ENCODE data around the gene UBTF. TPM values are rescaled to one million over a fixed set of nuclear protein-coding genes. Genes with fewer than 3 reads are reported as not detected.

UBTF gene
- total and polyA plus RNA-seq, 2 donors (not counting 1 experiment from before 2014, with no cell fraction given), result 43.1 to 179 TPM

DNA sequence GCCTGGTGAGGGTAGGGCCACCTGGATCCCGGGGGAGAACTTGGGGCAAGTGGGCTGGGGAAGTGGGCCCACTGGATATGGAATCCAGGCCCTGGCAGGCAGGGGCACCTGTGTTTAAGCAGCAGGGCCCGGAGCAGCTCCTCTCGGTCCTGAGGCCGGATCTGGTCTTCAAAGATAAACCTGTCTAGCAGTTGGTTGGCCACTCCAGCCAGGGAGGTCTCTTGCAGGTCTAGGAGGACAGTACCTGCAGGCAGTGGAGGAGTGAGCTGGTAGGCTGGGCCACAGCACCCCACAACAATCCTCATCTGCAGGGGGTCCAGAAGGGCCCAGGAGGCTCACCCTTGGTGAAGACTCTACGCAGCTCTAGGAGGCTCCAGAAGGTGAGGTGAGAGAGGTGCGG is 40.8 kb upstream of the UBTF start:
- TF ChIP-seq, protein P1, sequence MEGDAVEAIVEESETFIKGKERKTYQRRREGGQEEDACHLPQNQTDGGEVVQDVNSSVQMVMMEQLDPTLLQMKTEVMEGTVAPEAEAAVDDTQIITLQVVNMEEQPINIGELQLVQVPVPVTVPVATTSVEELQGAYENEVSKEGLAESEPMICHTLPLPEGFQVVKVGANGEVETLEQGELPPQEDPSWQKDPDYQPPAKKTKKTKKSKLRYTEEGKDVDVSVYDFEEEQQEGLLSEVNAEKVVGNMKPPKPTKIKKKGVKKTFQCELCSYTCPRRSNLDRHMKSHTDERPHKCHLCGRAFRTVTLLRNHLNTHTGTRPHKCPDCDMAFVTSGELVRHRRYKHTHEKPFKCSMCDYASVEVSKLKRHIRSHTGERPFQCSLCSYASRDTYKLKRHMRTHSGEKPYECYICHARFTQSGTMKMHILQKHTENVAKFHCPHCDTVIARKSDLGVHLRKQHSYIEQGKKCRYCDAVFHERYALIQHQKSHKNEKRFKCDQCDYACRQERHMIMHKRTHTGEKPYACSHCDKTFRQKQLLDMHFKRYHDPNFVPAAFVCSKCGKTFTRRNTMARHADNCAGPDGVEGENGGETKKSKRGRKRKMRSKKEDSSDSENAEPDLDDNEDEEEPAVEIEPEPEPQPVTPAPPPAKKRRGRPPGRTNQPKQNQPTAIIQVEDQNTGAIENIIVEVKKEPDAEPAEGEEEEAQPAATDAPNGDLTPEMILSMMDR (IDR thresholded peaks at IDR 0.05), result no peak
- no peak for TF ChIP-seq EZH2 (IDR thresholded peaks at IDR 0.05; ENCODE audit: borderline replicate concordance, insufficient read depth, low read depth, low read length, poor library complexity, severe bottlenecking)
- no peaks in the 10 kb centered on the region for H3K9me3 ChIP-seq (ENCODE audit: control extremely low read depth in 1 of 3, control insufficient read depth in 2 of 3, insufficient read depth in 1 of 3, low read length in 2 of 3)
- no peak for ATAC-seq (ENCODE audit: low read depth)
- no peak overlapping the region for H3K27ac Mint-ChIP-seq
- ChIA-PET POLR2A (no interaction called here), CTCF (no interaction called here)
- no peaks in the 10 kb centered on the region for H4K20me1 ChIP-seq (ENCODE audit: control insufficient read depth, insufficient read depth, low read length, poor library complexity, severe bottlenecking)
- H3K4me3 Mint-ChIP-seq, result no peak overlapping the region
- no peak for DNase-seq
- H3K4me1 Mint-ChIP-seq, result no peaks in the 10 kb centered on the region
- no peak overlapping the region for H3K4me2 ChIP-seq (replicated peaks; ENCODE audit: low read depth, low read length, poor library complexity, severe bottlenecking)
- no peaks in the 10 kb centered on the region for H3K79me2 ChIP-seq (ENCODE audit: control insufficient read depth, insufficient read depth, low read length)
- no peak overlapping the region for H3K4me3 ChIP-seq (ENCODE audit: control extremely low read depth in 1 of 5, extremely low read depth in 1 of 5, insufficient read depth in 1 of 5, low read depth in 2 of 5, low read length in 4 of 5)
- H3K36me3 ChIP-seq (replicated peaks in 1 of 2; ENCODE audit: control extremely low read depth in 1 of 2, control insufficient read depth in 1 of 2, extremely low read depth in 1 of 2, insufficient read depth in 2 of 2, low read length in 1 of 2), result no peaks in the 10 kb centered on the region
- peaks cover 6% of the 10 kb centered on the region for H3K27me3 Mint-ChIP-seq
- no peak overlapping the region for H3K27ac ChIP-seq (ENCODE audit: low read length in 2 of 2)
- WGBS (ENCODE audit: insufficient coverage), result 100% methylated on average over 4 of the region's 6 CpGs
- H3K9me3 Mint-ChIP-seq (ENCODE audit: insufficient read depth), result no peaks in the 10 kb centered on the region
- no peak overlapping the region for H3K9ac ChIP-seq (ENCODE audit: low read length)
- H3K27me3 ChIP-seq (replicated peaks in 1 of 4; ENCODE audit: control extremely low read depth in 1 of 4, control insufficient read depth in 3 of 4, insufficient read depth in 4 of 4, low read length in 3 of 4), result peaks cover 0 to 3% (median 0%) of the 10 kb centered on the region in 4 experiments
- H3K4me1 ChIP-seq (ENCODE audit: control insufficient read depth in 2 of 2, insufficient read depth in 2 of 2, low read length in 2 of 2), result no peaks in the 10 kb centered on the region
- intact Hi-C loops (cut with micrococcal nuclease), result no loop called here
- no peak overlapping the region for H2AFZ ChIP-seq (ENCODE audit: insufficient read depth, low read depth, low read length, poor library complexity, severe bottlenecking)

DNA sequence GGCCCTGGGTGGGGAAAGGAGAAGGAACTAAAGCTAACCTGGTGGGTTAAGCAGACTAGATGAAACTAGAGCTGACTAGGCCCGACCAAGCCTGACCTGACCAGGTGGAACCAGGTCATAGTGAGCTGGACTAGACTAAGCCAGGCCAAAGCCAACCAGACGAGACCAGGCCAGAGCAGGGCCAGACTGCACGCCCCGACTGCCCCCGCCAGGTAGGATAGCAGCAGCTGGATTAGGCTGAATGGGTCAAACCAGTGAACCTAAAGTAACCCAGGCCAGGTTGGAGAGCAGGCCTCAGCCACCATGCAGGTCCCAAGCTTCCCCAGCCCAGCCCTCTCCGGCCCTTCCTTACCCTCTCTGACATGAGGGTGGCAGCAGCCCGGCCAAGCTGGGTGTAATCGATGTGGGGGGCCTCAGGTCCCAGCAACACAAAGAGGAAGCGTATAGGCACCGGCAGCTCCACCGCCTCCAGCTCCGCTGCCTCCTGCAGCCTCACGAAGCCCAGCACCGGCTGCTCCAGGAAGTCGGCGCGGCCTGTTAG is 39.4 kb upstream of the UBTF start:
- H3K9me3 ChIP-seq (ENCODE audit: control extremely low read depth in 1 of 3, control insufficient read depth in 2 of 3, insufficient read depth in 1 of 3, low read length in 2 of 3), result no peaks in the 10 kb centered on the region
- ATAC-seq (ENCODE audit: low read depth) (no peak), DNase-seq (no peak)
- peaks cover 0 to 3% (median 0%) of the 10 kb centered on the region in 4 experiments for H3K27me3 ChIP-seq (replicated peaks in 1 of 4; ENCODE audit: control extremely low read depth in 1 of 4, control insufficient read depth in 3 of 4, insufficient read depth in 4 of 4, low read length in 3 of 4)
- no peak overlapping the region for H3K27ac ChIP-seq (ENCODE audit: low read length in 2 of 2)
- no peaks in the 10 kb centered on the region for H3K36me3 ChIP-seq (replicated peaks in 1 of 2; ENCODE audit: control extremely low read depth in 1 of 2, control insufficient read depth in 1 of 2, extremely low read depth in 1 of 2, insufficient read depth in 2 of 2, low read length in 1 of 2)
- no peak overlapping the region for H2AFZ ChIP-seq (ENCODE audit: insufficient read depth, low read depth, low read length, poor library complexity, severe bottlenecking)
- no peaks in the 10 kb centered on the region for H4K20me1 ChIP-seq (ENCODE audit: control insufficient read depth, insufficient read depth, low read length, poor library complexity, severe bottlenecking)
- Mint-ChIP-seq H3K4me3 (no peak overlapping the region), H3K9me3 (ENCODE audit: insufficient read depth) (no peaks in the 10 kb centered on the region), H3K27me3 (peaks cover 6% of the 10 kb centered on the region), H3K4me1 (no peaks in the 10 kb centered on the region), H3K27ac (no peak overlapping the region)
- intact Hi-C loops (cut with micrococcal nuclease), result no loop called here
- H3K9ac ChIP-seq (ENCODE audit: low read length), result no peak overlapping the region
- TF ChIP-seq EZH2 (IDR thresholded peaks at IDR 0.05; ENCODE audit: borderline replicate concordance, insufficient read depth, low read depth, low read length, poor library complexity, severe bottlenecking), result no peak
- TF ChIP-seq, protein P1 (IDR thresholded peaks at IDR 0.05), result no peak
- 67% methylated on average over 16 of the region's 17 CpGs for WGBS (ENCODE audit: insufficient coverage)
- H3K4me3 ChIP-seq (ENCODE audit: control extremely low read depth in 1 of 5, extremely low read depth in 1 of 5, insufficient read depth in 1 of 5, low read depth in 2 of 5, low read length in 4 of 5), result no peak overlapping the region
- ChIA-PET CTCF (no interaction called here), POLR2A (interaction anchor here (0.6 kb wide), 1 partner anchor 37 kb away, joined by 4 read pairs; no protein-coding TSS in a partner anchor)
- no peak overlapping the region for H3K4me2 ChIP-seq (replicated peaks; ENCODE audit: low read depth, low read length, poor library complexity, severe bottlenecking)
- no peaks in the 10 kb centered on the region for H3K79me2 ChIP-seq (ENCODE audit: control insufficient read depth, insufficient read depth, low read length)
- no peaks in the 10 kb centered on the region for H3K4me1 ChIP-seq (ENCODE audit: control insufficient read depth in 2 of 2, insufficient read depth in 2 of 2, low read length in 2 of 2)

Measured in B cell (primary cell).